Activated naive CD8-positive, alpha-beta T cell treated with anti-CD3 and anti-CD28 coated beads, Interleukin-2, amount 10 ng/mL, durations not matched to agents 7 days and 5 days (primary cell): Measurements from ENCODE around the gene GJB6. TPM values are rescaled to one million over a fixed set of nuclear protein-coding genes. Genes with fewer than 3 reads are reported as not detected.

Experiments used
- ATAC-seq: fragments of 150-1000 bp; cut with Tn5 transposase; one replicate; pipeline ENCODE4 v1.10.0; 2021; ENCODE audit warnings: low read depth, moderate library complexity
- POLR2A ChIA-PET: fragments of 350-600 bp; sonication (Branson Sonifier 250); formaldehyde crosslinking; loops from one replicate; lab custom pipeline; 2021; ENCODE audit warnings: antibody characterized with exemption; lab: Charles Lee
- DNase-seq: peaks from one replicate; pipeline ENCODE4 v3.0.0; 2021
- H3K27ac Mint-ChIP-seq: one replicate; pipeline ENCODE4 v1.8.0; 2022; ENCODE audit warnings: mild to moderate bottlenecking, mixed read lengths
- H3K27me3 Mint-ChIP-seq: one replicate; pipeline ENCODE4 v1.8.0; 2022; ENCODE audit warnings: mild to moderate bottlenecking, moderate library complexity, mixed read lengths
- H3K36me3 Mint-ChIP-seq: one replicate; pipeline ENCODE4 v1.8.0; 2021; ENCODE audit warnings: mild to moderate bottlenecking, mixed read lengths
- H3K4me1 Mint-ChIP-seq: one replicate; pipeline ENCODE4 v1.8.0; 2021; ENCODE audit warnings: mixed read lengths
- H3K4me3 Mint-ChIP-seq: one replicate; pipeline ENCODE4 v1.8.0; 2022; ENCODE audit warnings: mild to moderate bottlenecking, moderate library complexity, mixed read lengths
- H3K9me3 Mint-ChIP-seq: one replicate; pipeline ENCODE4 v1.8.0; 2021; ENCODE audit warnings: mixed read lengths
- total RNA-seq, 2 experiments: library from RNA; stranded (reverse); gene quantifications; one replicate each; pipeline ENCODE4 v1.2.3, GENCODE V29; 2021

GJB6 gene
- total RNA-seq, 2 experiments from 2014 or later, result 5.1 to 6.3 TPM

DNA sequence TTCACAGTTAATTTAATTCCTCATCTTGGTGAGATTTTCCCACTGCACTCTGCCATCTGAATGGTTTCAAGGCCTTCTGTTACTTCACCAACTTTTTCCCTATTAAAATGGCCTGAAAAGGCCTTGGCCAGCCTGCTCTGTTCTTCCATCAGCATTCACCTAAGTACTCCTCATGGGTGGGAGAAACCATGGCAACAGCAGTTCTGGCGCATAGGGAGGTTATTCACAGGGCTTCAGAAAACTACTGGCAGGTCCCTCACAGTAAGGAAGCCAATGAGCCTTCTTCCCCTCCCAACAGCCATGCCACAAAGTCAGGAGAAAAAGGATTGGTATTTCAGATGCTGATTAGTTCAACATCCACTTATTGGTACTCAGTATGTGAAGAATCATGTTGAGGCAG lies 22.2 kb downstream of the GJB6 start:
- peaks cover 2% of the 10 kb centered on the region for H3K4me1 Mint-ChIP-seq
- H3K9me3 Mint-ChIP-seq, result peaks cover 2% of the 10 kb centered on the region
- H3K4me3 Mint-ChIP-seq, result no peak overlapping the region
- ATAC-seq (no peak), DNase-seq (no peak)
- POLR2A ChIA-PET, result no interaction called here
- no peak overlapping the region for H3K27ac Mint-ChIP-seq
- no peaks in the 10 kb centered on the region for H3K36me3 Mint-ChIP-seq
- peaks cover 19% of the 10 kb centered on the region for H3K27me3 Mint-ChIP-seq

DNA sequence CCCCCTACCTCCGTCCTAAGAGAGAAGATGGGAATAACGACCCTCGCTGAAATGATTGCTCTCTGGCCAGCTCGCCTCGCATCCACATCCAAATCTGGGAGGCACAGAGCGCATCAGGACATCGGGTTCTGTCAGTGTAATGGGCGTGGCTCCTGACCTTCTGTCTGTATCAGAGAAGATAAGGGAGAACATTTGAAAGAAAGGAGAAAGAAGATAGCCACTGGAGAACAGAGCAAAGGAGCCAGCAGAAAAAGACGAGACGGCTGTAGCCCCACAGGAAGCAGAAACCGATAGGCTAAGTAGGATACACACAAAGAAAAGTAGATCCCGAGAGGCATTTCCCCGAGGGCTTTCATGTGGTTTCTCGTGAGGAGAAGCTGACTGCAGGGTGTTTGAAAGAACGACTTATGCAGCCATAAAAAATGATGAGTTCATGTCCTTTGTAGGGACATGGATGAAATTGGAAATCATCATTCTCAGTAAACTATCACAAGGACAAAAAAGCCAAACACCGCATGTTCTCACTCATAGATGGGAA lies 25.4 kb downstream of the GJB6 start:
- DNase-seq (no peak), ATAC-seq (no peak)
- peaks cover 2% of the 10 kb centered on the region for H3K36me3 Mint-ChIP-seq
- POLR2A ChIA-PET, result no interaction called here
- H3K27me3 Mint-ChIP-seq, result peaks cover 19% of the 10 kb centered on the region
- H3K27ac Mint-ChIP-seq, result no peak overlapping the region
- no peak overlapping the region for H3K4me3 Mint-ChIP-seq
- peaks cover 2% of the 10 kb centered on the region for H3K4me1 Mint-ChIP-seq
- H3K9me3 Mint-ChIP-seq, result peaks cover under 1% of the 10 kb centered on the region

DNA sequence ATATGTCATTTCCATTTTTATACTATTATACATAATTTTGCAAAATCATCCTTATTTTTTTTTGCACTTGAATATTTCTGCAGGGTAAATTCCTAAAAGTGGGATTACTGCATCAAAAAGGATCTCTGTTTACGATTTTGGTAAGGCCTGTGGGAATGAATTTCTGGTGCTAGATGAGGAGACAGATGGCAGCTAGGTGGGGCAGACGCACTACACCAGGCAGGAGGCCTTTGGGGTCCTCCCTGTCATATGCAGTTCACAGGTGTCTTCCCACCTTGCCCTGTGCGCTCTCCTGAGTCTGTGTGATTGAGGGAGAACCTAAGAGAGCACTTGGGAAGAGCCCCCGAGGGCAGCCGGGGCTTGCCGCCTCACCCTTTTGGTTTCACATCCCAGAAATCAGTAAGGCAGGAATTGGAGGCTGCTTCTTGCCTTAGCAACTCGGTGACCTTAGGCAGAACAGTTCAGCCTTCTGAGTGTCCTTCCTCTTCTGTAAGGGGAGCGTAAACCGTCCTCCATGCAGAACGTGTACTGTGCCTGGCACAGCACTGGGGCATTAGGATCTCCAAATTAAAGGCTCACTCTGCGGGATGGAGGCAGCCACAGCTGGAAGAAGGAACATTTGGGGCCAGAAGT lies 25.9 kb downstream of the GJB6 start:
- DNase-seq (no peak), ATAC-seq (no peak)
- POLR2A ChIA-PET, result no interaction called here
- Mint-ChIP-seq H3K27me3 (peaks cover 20% of the 10 kb centered on the region), H3K4me3 (no peak overlapping the region), H3K36me3 (peaks cover 4% of the 10 kb centered on the region), H3K9me3 (peaks cover 3% of the 10 kb centered on the region), H3K27ac (no peak overlapping the region), H3K4me1 (peaks cover 2% of the 10 kb centered on the region)

DNA sequence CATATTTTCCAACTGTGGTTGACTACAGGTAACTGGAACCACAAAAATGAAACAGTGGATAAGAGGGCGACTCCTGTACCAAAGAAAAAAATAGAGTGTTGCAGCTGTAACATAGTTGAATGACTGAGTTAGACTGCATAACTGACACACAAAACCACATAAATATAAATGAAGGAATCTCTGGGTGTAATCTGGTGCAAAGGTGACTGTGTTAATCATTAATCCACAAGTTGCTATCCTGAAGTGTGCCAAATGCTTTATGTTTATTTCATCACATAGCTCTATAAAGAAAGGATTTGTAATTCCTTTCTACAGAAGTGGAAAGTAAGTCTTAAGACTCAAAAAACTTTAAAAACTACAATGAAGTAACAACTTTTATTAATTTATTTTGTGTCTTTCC lies 33.3 kb downstream of the GJB6 start:
- peaks cover 3% of the 10 kb centered on the region for H3K9me3 Mint-ChIP-seq
- ATAC-seq (no peak), DNase-seq (no peak)
- H3K4me3 Mint-ChIP-seq, result no peak overlapping the region
- H3K4me1 Mint-ChIP-seq, result peaks cover 16% of the 10 kb centered on the region
- POLR2A ChIA-PET, result no interaction called here
- peaks cover 63% of the 10 kb centered on the region for H3K27me3 Mint-ChIP-seq
- no peak overlapping the region for H3K27ac Mint-ChIP-seq
- H3K36me3 Mint-ChIP-seq, result peaks cover 7% of the 10 kb centered on the region

DNA sequence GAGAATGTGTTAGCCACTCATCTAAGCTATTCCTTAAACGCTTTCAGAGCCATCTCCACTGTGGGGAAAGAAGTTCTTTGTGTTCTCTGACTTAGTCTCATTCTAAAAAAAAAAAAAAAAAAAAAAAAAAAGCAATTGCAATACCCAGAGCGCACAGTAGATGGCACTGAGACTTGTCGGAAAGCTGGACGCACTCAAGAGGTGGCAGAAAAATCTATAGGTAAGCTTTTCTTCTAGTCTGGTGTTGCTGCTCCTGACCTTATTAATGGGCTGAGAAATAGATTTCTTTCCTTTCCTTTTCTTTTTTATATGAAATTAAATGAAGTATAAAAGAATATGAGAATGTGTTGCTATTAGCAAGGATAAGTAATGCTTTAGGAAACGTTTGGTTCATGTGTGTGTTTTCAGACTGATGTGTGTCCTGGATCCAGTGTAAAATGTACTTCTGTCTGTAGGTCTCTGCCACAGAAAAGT lies 34.7 kb downstream of the GJB6 start:
- Mint-ChIP-seq H3K36me3 (peaks cover 5% of the 10 kb centered on the region), H3K27ac (no peak overlapping the region), H3K27me3 (peaks cover 60% of the 10 kb centered on the region), H3K9me3 (peaks cover 3% of the 10 kb centered on the region), H3K4me1 (peaks cover 18% of the 10 kb centered on the region), H3K4me3 (no peak overlapping the region)
- DNase-seq (no peak), ATAC-seq (peak; percentile 61)
- POLR2A ChIA-PET, result interaction anchor here (1.0 kb wide), 1 partner anchor 279 kb away, joined by 5 read pairs; no protein-coding TSS in a partner anchor

DNA sequence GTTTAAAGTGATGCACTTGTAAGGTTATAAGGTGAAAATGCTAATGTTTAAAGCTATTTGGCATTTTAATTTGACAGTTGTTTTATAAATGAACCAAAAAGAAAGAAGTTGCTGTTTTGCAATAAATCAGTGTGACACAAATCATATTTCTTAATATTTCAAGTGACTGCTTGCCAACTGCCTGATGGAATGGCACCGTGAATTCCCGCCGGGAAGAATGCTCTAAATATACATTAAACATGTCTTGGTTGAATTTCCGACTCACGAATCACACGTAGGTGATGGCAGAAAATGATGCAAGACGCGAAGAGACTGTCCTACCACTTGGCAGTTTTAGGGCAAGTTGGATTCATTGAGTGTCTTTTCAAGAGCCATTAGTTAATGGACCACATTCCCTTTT lies 36.3 kb downstream of the GJB6 start:
- H3K4me3 Mint-ChIP-seq, result no peak overlapping the region
- POLR2A ChIA-PET, result interaction anchor here (0.6 kb wide), 1 partner anchor 24 kb away, joined by 3 read pairs; no protein-coding TSS in a partner anchor
- H3K27me3 Mint-ChIP-seq, result peaks cover 64% of the 10 kb centered on the region
- ATAC-seq, result no peak
- no peak overlapping the region for H3K27ac Mint-ChIP-seq
- peaks cover 3% of the 10 kb centered on the region for H3K36me3 Mint-ChIP-seq
- H3K9me3 Mint-ChIP-seq, result no peaks in the 10 kb centered on the region
- no peak for DNase-seq
- H3K4me1 Mint-ChIP-seq, result peaks cover 18% of the 10 kb centered on the region

DNA sequence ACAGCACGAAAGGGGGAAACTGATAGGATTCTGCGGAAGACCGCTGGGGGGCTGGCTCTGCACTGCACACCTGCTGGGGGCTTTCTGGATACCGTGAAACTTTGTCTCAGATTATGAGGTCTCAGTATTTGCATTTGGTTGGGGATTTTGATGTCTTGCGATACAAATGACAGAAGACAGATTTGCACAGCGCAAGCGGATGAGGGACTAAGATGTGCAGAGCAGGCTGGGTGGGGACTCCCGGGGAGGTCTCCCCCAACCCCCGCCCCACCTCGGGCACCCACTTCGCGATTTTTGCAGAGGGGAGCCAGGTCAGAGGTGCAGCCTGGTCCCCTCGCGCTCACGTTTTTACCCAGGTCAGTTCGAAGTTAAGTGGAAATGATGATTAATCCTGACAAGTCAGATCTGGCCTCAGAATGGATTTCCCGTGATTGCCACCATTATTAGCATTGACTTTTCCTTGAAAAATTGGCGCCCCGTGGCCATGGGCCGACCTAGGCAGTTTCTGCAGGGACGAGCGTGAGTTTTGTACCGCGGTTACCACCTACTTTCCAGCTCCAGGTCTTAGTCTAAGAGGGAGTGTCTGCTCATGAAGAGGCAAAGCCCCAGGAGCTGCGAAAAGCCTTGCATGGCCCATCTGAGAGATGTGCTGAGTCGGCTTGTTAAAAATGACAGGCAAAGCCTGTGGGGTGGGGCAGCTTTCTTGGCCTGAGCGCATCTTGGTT lies 38.0 kb downstream of the GJB6 start:
- no peaks in the 10 kb centered on the region for H3K9me3 Mint-ChIP-seq
- POLR2A ChIA-PET, result no interaction called here
- H3K4me3 Mint-ChIP-seq, result peak overlapping the region; percentile 77
- DNase-seq, result no peak
- no peak for ATAC-seq
- H3K4me1 Mint-ChIP-seq, result peaks cover 19% of the 10 kb centered on the region
- H3K36me3 Mint-ChIP-seq, result no peaks in the 10 kb centered on the region
- no peak overlapping the region for H3K27ac Mint-ChIP-seq
- H3K27me3 Mint-ChIP-seq, result peaks cover 60% of the 10 kb centered on the region

DNA sequence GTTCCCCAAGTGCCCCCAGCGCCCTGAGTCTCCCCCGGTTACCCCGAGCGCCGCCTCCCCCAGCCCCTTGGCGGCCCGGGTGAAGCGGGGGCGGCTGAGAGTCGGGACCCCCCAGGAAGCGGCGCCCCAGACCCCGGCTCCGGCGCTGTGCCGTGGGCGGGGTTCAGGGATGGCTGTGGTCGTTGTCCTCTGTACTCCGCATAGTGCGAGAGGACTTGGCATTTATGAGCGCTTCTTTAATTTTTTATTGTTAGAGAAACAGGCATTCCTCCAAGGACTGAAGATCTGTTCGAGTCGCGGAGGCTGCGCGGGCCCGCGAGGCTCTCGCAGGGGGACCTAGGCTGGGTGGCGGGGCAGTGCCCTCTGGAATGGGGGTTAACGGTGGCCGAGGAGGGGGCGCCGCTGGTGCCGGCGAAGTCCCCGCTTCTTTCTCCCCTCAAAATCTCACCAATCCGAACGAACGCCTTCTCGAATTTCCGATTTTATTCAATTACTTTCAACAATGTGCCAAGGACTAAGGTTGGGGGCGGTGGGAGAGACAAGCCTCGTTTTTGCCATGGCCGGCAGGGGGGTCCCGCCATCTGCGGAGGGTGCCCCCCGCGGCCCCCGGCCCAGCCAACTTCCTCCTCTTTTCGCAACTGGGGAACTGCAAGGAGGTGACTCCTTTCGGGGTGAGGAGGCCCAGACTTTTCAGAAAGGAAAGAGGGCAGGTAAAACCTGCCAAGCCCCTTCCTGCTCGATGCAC lies 38.8 kb downstream of the GJB6 start:
- no peak overlapping the region for H3K27ac Mint-ChIP-seq
- H3K36me3 Mint-ChIP-seq, result no peaks in the 10 kb centered on the region
- ATAC-seq, result peak; percentile 16
- peaks cover 60% of the 10 kb centered on the region for H3K27me3 Mint-ChIP-seq
- DNase-seq, result no peak
- peak overlapping the region; percentile 77 for H3K4me3 Mint-ChIP-seq
- peaks cover 20% of the 10 kb centered on the region for H3K4me1 Mint-ChIP-seq
- H3K9me3 Mint-ChIP-seq, result no peaks in the 10 kb centered on the region
- POLR2A ChIA-PET, result no interaction called here

DNA sequence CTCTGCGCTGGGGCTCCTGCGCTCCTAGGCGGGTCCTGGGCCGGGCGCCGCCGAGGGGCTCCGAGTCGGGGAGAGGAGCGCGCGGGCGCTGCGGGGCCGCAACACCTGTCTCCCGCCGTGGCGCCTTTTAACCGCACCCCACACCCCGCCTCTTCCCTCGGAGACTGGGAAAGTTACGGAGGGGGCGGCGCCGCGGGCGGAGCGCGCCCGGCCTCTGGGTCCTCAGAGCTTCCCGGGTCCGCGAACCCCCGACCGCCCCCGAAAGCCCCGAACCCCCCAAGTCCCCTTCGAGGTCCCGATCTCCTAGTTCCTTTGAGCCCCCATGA lies 39.3 kb downstream of the GJB6 start, which contains the start of gene GJB2:
Gene GJB2 (minus strand): TSS at position 103 of the 326 bp plus-strand sequence. CDS start 3,357 bp downstream, outside the sequence.
- ATAC-seq (peak; percentile 37), DNase-seq (no peak)
- Mint-ChIP-seq H3K4me1 (peaks cover 20% of the 10 kb centered on the region), H3K27ac (no peak within 1 kb of the TSS), H3K4me3 (peak within 1 kb of the TSS; percentile 77), H3K9me3 (no peaks in the 10 kb centered on the region), H3K27me3 (peaks cover 60% of the 10 kb centered on the region), H3K36me3 (no peaks in the 10 kb centered on the region)
- POLR2A ChIA-PET, result no interaction called here

DNA sequence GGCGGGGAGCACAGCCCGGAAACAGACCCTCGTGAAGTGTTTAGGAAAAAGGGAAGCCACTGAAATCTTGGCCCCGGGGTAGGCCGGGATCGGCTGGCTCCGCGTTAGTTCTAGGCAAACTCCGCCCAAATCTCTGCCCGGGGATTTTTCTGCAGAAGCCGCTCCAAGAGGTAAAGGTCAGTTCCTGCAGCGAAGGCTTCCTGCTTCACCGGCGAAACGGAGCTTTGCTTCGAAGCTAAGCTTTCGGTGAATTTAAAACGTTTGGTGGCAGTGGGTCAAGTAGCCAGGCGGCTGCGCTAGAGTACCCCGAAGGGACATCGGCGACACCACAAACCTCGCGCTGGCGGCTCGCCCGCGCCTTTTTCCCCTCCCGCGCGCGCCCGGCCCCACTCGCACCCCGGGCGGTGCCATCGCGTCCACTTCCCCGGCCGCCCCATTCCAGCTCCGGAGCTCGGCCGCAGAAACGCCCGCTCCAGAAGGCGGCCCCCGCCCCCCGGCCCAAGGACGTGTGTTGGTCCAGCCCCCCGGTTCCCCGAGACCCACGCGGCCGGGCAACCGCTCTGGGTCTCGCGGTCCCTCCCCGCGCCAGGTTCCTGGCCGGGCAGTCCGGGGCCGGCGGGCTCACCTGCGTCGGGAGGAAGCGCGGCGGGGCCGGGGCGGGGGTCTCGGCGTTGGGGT lies 39.8 kb downstream of the GJB6 start:
- POLR2A ChIA-PET, result no interaction called here

DNA sequence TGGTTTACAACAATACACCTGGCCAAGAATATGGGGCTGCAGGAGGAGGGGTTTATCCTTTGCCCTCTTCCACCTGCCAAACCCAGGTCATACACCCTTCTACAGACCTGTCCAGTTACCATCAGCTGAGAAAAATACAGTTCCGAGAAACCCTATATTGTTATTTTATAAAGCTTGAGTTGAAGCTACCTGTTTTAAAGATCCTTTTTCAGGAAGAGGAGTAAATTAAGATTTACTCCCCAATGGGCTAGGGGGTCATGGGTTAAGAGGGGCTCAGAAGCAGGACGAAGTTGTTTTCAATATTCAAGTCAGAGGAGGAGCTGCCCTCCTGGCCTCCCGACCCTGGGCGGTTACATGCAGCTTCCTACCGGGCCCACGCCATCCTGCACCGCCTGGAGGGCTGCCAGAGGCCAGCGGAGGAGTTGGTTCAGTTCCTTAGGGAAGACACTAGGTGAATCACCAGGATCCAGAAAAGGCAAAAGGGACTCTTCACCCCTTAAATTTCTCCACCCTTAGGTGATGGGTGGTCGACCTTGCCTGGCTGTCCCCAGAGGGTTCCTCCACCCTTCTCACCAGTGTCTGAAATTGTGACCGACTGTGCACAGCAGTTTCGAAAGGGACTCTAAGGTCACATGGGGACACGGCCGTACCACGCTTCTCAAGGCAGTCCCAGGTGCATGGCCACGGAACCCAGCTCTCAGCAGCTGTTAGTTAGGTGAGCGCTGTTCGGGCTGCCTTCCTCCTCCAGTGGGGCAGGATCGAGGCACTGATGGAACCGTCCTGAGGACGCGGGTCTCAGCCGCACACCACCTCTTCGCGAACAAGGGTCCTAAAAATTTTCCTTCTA lies 40.6 kb downstream of the GJB6 start:
- POLR2A ChIA-PET, result no interaction called here
- peaks cover 16% of the 10 kb centered on the region for H3K4me1 Mint-ChIP-seq
- H3K9me3 Mint-ChIP-seq, result no peaks in the 10 kb centered on the region
- no peak for DNase-seq
- H3K27ac Mint-ChIP-seq, result no peak overlapping the region
- H3K4me3 Mint-ChIP-seq, result peak overlapping the region; percentile 61
- no peaks in the 10 kb centered on the region for H3K36me3 Mint-ChIP-seq
- no peak for ATAC-seq
- peaks cover 53% of the 10 kb centered on the region for H3K27me3 Mint-ChIP-seq

More for the DNA sequence above, 39.8 kb downstream of the GJB6 start:
- DNase-seq, result no peak
- no peaks in the 10 kb centered on the region for H3K9me3 Mint-ChIP-seq
- ATAC-seq, result no peak
- H3K27ac Mint-ChIP-seq, result no peak overlapping the region
- peaks cover 60% of the 10 kb centered on the region for H3K27me3 Mint-ChIP-seq
- no peaks in the 10 kb centered on the region for H3K36me3 Mint-ChIP-seq
- peaks cover 20% of the 10 kb centered on the region for H3K4me1 Mint-ChIP-seq
- H3K4me3 Mint-ChIP-seq, result peak overlapping the region; percentile 61
